ENCODE data around the gene GLIS2.
A peak's percentile ranks its signal among the peaks of the same experiment; 100 is the strongest.

Gene GLIS2

GRCh38 chr16:4298761-4299522 is 16.9 kb upstream of the GLIS2 start:
- no peak for DNase-seq

- no peak for DNase-seq
Observed at GRCh38 chr16:4301177-4301576, 14.7 kb upstream of the GLIS2 start.

GRCh38 chr16:4301968-4302367 is 13.9 kb upstream of the GLIS2 start:
- no peak for DNase-seq

- no peak for DNase-seq
Observed at GRCh38 chr16:4303973-4304372, 11.9 kb upstream of the GLIS2 start.

GRCh38 chr16:4306470-4307214 is 9.2 kb upstream of the GLIS2 start:
- DNase-seq: no peak

GRCh38 chr16:4307215-4308037 is 8.4 kb upstream of the GLIS2 start:
- peak; percentile 96 for DNase-seq

GRCh38 chr16:4309102-4309832 is 6.6 kb upstream of the GLIS2 start:
- DNase-seq: no peak

- peak; percentile 42 for DNase-seq
Observed at GRCh38 chr16:4309833-4310266, 6.0 kb upstream of the GLIS2 start.

GRCh38 chr16:4313563-4314531 is 2.0 kb upstream of the GLIS2 start:
- no peak for DNase-seq

- no peak for DNase-seq
Observed at GRCh38 chr16:4314532-4315185, 1.2 kb upstream of the GLIS2 start.

GRCh38 chr16:4316108-4316863 is 419 bp downstream of the GLIS2 start:
- DNase-seq: no peak

- no peak for DNase-seq
Observed at GRCh38 chr16:4316864-4317531, 1.1 kb downstream of the GLIS2 start.

- no peak for DNase-seq
Observed at GRCh38 chr16:4317532-4318450, 1.9 kb downstream of the GLIS2 start.

- no peak for DNase-seq
Observed at GRCh38 chr16:4318451-4318910, 2.6 kb downstream of the GLIS2 start.

- DNase-seq: no peak
Observed at GRCh38 chr16:4318967-4319366, 3.1 kb downstream of the GLIS2 start.

GRCh38 chr16:4319454-4320421 is 3.9 kb downstream of the GLIS2 start:
- DNase-seq: no peak

- DNase-seq: no peak
Observed at GRCh38 chr16:4320571-4321137, 4.8 kb downstream of the GLIS2 start.

All from MV-4-11 (cell line).